LNCaP clone FGC (cell line): ENCODE data around the gene LRP4.
A peak's percentile ranks its signal among the peaks of the same experiment; 100 is the strongest.

Source experiments
- DNase-seq: peaks from one replicate; pipeline ENCODE4 v3.0.0-alpha.2; 2011; ENCODE audit warnings: low read depth
- H3K4me3 ChIP-seq: 2 replicates; pipeline ENCODE4 v1.5.1; 2011; ENCODE audit warnings: mild to moderate bottlenecking, low read depth, low read length, control low read depth
- TF ChIP-seq, protein P1 (sequence below): IDR thresholded peaks from 2 replicates; pipeline ENCODE4 v1.5.1; 2012; ENCODE audit warnings: mild to moderate bottlenecking; ENCODE audit not compliant: control insufficient read depth, insufficient read depth; ENCODE audit errors: extremely low read depth

Gene LRP4

DNA sequence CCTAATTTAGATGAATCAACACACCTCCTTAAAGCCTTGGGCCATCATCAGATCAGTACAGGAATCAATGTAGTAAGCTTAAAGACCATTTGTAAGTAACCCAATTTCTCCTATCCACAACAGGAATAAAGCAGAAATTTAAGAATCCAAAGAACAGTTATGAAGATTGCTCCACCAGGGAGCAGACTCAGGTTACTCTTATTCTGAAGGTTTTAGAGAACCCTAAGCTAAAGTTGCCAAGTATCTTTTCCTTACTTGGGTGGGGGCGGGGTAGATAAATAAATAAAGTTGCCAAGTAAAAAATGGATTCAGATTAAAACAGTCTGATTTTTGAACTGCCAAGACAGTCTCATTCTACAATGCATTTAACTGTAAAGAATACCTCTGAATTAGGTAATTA, 90.4 kb downstream of the LRP4 start:
- TF ChIP-seq, protein P1, sequence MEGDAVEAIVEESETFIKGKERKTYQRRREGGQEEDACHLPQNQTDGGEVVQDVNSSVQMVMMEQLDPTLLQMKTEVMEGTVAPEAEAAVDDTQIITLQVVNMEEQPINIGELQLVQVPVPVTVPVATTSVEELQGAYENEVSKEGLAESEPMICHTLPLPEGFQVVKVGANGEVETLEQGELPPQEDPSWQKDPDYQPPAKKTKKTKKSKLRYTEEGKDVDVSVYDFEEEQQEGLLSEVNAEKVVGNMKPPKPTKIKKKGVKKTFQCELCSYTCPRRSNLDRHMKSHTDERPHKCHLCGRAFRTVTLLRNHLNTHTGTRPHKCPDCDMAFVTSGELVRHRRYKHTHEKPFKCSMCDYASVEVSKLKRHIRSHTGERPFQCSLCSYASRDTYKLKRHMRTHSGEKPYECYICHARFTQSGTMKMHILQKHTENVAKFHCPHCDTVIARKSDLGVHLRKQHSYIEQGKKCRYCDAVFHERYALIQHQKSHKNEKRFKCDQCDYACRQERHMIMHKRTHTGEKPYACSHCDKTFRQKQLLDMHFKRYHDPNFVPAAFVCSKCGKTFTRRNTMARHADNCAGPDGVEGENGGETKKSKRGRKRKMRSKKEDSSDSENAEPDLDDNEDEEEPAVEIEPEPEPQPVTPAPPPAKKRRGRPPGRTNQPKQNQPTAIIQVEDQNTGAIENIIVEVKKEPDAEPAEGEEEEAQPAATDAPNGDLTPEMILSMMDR: no peak
- DNase-seq: no peak

DNA sequence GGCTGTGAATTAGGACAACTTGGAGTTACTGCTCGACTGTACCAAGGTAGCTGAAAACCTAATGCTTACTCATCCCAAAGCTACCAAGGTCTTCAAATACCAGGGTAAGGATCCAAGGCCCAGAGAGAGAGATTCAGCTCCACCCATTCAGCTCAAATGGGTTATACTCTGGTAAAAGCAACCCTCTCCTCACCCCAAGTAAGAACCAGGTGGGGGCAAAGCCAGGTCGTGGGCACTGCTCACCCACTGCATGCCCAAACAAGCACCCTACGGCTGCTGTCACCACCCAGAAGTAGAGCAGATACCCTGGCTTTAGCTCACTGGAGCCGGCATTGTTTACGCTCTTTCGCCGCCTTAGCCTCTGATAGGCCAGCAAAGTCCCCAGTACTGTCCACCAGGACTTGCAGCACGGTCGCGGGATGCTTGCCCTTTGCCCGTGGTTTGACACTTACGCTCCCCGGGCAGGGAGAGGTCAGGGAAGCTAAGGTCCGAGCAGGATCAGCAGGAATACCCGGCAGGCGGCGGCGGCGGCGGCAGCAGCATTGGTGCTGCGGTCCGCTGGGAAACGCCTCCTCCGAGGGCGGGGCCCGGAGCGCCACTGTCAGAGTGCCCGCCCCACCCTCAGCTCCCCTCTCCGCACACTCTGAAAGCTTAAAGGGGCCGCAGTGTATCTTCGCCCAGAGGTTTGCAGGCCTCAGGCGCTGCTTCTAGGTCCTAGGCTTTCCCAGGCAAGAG, 91.9 kb downstream of the LRP4 start:
- DNase-seq: no peak
- TF ChIP-seq, protein P1: no peak
- H3K4me3 ChIP-seq: peak overlapping the region; percentile 39

More for the DNA sequence above, 90.4 kb downstream of the LRP4 start:
- H3K4me3 ChIP-seq: no peak overlapping the region

DNA sequence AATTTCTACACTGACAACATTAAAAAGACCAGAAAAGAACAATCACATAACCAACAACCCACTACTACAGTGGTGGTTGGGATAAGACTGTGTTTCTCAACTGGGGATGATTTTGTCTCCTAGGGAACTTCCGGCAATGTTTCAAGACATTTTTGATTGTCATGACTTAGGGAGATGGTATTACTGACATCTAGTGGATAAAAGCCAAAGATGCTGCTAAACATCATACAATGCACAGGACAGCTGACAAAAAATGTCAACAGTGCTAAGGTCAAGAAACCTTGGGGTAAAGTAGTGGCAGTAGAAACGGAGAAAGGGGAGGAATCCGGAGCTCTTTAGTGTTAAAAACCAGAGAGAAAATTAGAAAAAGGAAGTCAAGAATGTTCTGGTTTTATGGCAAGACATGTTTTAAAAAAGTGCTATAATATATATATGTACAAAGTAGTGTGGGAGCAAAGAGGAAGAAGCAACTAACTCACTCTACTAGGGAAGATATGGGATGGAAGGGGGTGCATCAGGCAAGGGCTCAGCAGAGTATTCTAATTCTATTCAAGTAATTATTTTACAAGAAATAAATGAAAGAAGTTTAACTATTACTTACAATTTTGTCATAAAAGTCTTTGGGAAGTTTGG, 109.4 kb downstream of the LRP4 start:
- no peak for DNase-seq
- no peak overlapping the region for H3K4me3 ChIP-seq

More for the DNA sequence above, 109.4 kb downstream of the LRP4 start:
- TF ChIP-seq, protein P1: peak; percentile 74
